ENCODE data around the gene GUCY2C.

GUCY2C gene

DNA sequence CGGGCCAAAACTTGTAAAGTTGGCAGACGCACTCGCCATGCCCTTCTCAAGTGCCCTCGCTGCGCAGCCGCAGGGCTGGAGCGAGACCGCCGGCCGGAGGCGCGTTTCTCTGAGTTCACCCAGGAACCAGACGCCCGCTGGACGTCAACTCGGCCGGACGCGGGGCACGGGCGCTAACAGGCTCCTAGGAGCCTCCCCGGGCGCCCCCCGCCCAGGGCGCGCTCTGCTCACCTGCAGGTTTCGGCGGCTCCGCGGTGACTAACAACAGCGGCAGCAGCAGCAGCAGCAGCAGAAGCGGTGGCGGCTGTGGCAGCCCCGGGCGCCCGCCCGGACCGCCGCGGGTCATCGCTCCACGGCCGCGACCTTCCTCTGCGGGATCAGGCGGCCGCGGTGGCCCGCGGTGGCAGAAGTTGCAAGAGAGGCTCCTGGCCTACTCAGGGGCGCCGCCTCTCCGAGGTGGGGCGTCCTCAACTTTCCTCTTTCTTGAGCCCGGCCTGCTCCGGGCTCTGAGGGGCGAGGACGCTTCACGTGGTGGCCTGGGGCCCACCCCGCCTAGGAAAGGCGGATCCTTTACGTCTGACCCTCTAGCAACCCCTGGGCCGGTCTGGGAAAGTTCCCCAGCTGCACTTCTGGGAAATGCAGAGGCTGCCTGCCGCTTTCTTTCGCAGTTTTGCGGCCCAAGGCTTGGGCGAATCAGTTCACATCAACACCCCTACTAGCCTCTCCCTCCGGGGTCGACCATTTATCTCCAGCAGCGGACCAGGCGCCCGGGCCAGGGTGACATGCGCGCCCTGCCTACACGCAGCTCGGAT is 128.8 kb downstream of the GUCY2C start, which contains the start of gene PLBD1:
Gene PLBD1 (minus strand): TSS at position 533 of the 812 bp plus-strand sequence. CDS start 187 bp downstream, at position 346.
- peak; percentile 38 for DNase-seq

DNA sequence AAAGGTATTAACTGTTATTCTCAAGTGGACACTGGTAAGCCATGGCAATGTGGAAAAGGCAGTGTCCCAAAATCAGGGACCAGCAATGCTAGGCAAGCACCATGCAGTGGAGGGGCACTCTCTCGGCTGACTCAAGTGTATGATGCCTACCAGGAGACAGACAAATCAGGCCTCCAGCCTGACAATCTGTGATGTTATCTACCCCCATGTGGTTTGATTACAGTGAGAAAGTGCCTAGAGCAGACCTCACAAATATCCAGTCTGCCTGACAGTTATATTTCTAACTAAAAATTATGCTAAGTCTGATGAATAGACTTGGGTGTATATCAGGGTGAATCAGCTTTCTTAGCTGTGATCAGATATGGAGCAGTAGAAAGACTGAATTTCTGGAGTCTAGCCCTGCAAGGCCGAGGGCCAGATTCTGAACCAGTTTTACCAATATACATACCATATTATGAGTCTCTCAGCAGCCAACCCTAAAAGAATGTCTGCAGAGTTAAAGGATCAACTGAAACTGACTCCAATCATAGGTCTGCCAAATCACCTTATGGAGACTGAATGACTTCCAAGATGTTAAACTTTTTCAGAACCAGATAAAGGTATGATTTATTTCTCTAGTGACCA is 132.0 kb downstream of the GUCY2C start:
- no peak for DNase-seq

DNA sequence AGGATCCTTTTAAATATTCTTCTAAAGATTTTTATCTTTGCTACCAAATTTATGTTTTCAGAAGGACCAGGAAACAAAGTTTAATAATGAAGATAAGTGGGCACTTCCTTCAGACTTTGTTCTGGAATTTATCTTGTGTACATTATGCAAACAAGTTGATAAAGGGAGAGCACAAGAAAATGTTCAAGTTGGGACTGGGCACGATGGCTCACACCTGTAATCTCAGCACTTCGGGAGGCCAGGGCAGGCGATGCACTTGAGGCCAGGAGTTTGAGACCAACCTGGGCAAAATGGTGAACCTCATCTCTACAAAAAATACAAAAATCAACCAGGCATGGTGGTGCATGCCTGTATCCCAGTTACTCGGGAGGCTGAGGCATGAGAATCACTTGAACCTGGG is 133.4 kb downstream of the GUCY2C start:
- DNase-seq: no peak

Data from activated CD4-positive, alpha-beta T cell treated with anti-CD3 and anti-CD28 coated beads for 48 hours (primary cell).